Keratinocyte (primary cell): ENCODE results near the gene RHBDL2. TPM values are rescaled to one million over a fixed set of nuclear protein-coding genes. Genes with fewer than 3 reads are reported as not detected.

Experiments used
- DNase-seq: peaks from one replicate; pipeline ENCODE4 v3.0.0-alpha.2; 2011; ENCODE audit warnings: low read depth, missing footprints, low spot score
- FAIRE-seq: peaks from 2 replicates; lab custom pipeline; 2011; peaks lifted over from hg19 to GRCh38; lab: Jason Lieb, UNC
- H2AFZ ChIP-seq: 2 replicates; pipeline ENCODE4 v1.6.0; 2012; ENCODE audit warnings: low read length, control low read depth, inconsistent platforms; ENCODE audit not compliant: control insufficient read depth
- H3K27ac ChIP-seq: 2 replicates; pipeline ENCODE4 v1.5.1; 2011; ENCODE audit warnings: low read length; ENCODE audit not compliant: control insufficient read depth, insufficient read depth
- H3K27me3 ChIP-seq: 3 replicates; pipeline ENCODE4 v1.6.0; 2011; ENCODE audit warnings: low read length; ENCODE audit not compliant: control insufficient read depth, insufficient read depth; ENCODE audit errors: extremely low read depth
- H3K36me3 ChIP-seq, 2 experiments: 2 replicates in 1 of 2; 3 replicates in 1 of 2; pipeline ENCODE4 v1.5.1; 2011; ENCODE audit warnings: low read length in 2 of 2, mild to moderate bottlenecking in 1 of 2; ENCODE audit not compliant: control insufficient read depth in 2 of 2, insufficient read depth in 2 of 2; ENCODE audit errors: extremely low read depth in 1 of 2
- H3K4me1 ChIP-seq: 3 replicates; pipeline ENCODE4 v1.5.1; 2011; ENCODE audit warnings: low read length; ENCODE audit not compliant: control insufficient read depth, insufficient read depth; ENCODE audit errors: extremely low read depth
- H3K4me2 ChIP-seq: 3 replicates; pipeline ENCODE4 v1.6.0; 2011; ENCODE audit warnings: low read depth, low read length; ENCODE audit not compliant: control insufficient read depth, insufficient read depth; ENCODE audit errors: extremely low read depth
- H3K4me3 ChIP-seq, 3 experiments: fragments of 200-600 bp in 1 of 3; sonication (generic) in 1 of 3; 2 replicates in 2 of 3; 3 replicates in 1 of 3; pipeline ENCODE4 v1.5.1; 2011 to 2016; ENCODE audit warnings: low read length in 3 of 3, mild to moderate bottlenecking in 3 of 3, control low read depth in 2 of 3, inconsistent platforms in 1 of 3, low read depth in 1 of 3, mixed read lengths in 1 of 3, mixed run types in 1 of 3, moderate library complexity in 1 of 3; ENCODE audit not compliant: control insufficient read depth in 2 of 3, insufficient read depth in 2 of 3; ENCODE audit errors: extremely low read depth in 1 of 3
- H3K79me2 ChIP-seq: 2 replicates; pipeline ENCODE4 v1.6.0; 2012; ENCODE audit warnings: low read length; ENCODE audit not compliant: control insufficient read depth, insufficient read depth
- H3K9ac ChIP-seq: 3 replicates; pipeline ENCODE4 v1.6.0; 2011; ENCODE audit warnings: low read length; ENCODE audit not compliant: control insufficient read depth, insufficient read depth; ENCODE audit errors: extremely low read depth
- H3K9me1 ChIP-seq: 3 replicates; pipeline ENCODE4 v1.6.0; 2011; ENCODE audit warnings: low read length; ENCODE audit not compliant: control insufficient read depth, insufficient read depth; ENCODE audit errors: extremely low read depth
- H3K9me3 ChIP-seq: 2 replicates; pipeline ENCODE4 v1.5.1; 2012; ENCODE audit warnings: low read depth, low read length; ENCODE audit not compliant: control insufficient read depth
- H4K20me1 ChIP-seq: 3 replicates; pipeline ENCODE4 v1.6.0; 2011; ENCODE audit warnings: low read length; ENCODE audit not compliant: control insufficient read depth, insufficient read depth; ENCODE audit errors: extremely low read depth
- CTCF ChIP-seq, 3 experiments: IDR thresholded peaks in 1 of 3; conservative IDR thresholded peaks in 1 of 3; optimal IDR thresholded peaks in 1 of 3; 2 replicates in 2 of 3; 3 replicates in 1 of 3; pipeline versions ENCODE3 to v1.5.1; 2011; ENCODE audit warnings: low read length in 3 of 3, mild to moderate bottlenecking in 3 of 3, moderate library complexity in 2 of 3, control low read depth in 1 of 3, inconsistent platforms in 1 of 3; ENCODE audit not compliant: insufficient read depth in 2 of 3; ENCODE audit errors: extremely low read depth in 1 of 3
- EZH2 ChIP-seq: IDR thresholded peaks from one replicate; pipeline ENCODE4 v1.6.1; 2012; ENCODE audit warnings: inconsistent platforms, mild to moderate bottlenecking, low read length, moderate library complexity
- dilution Hi-C: fragments of 300-500 bp; cut with MboI; formaldehyde crosslinking; loops from one replicate; pipeline ENCODE4 v1.7.0; 2020; ENCODE audit warnings: low sequenced_read_pairs; ENCODE audit not compliant: extremely low pct_ligation_motif_present
- polyA plus RNA-seq, 5 experiments: library from polyadenylated mRNA; depleted of rRNA in 3 of 5; stranded (reverse) in 3 of 5; stranded (forward) in 1 of 5; unstranded in 1 of 5; fragments of >200 nt; gene quantifications; 1 replicate in 1 of 5; 2 replicates in 3 of 5; 3 replicates in 1 of 5; pipeline versions ENCODE4 v1.2.1 to v1.2.3, GENCODE V29; 2011 to 2012; ENCODE audit warnings: missing spikeins in 2 of 5, low read depth in 1 of 5, low replicate concordance in 1 of 5

Gene RHBDL2
- polyA plus RNA-seq, 1 donor (not counting 4 experiments of a cell fraction or from before 2014, with no cell fraction given): 7.9 TPM

GRCh38 chr1:38889589-38889988 lies 52.0 kb downstream of the RHBDL2 start:
- Histone ChIP-seq H3K79me2 (no peaks in the 10 kb centered on the region), H3K4me1 (no peaks in the 10 kb centered on the region), H3K27ac (no peak overlapping the region), H3K27me3 (no peaks in the 10 kb centered on the region), H3K9me1 (no peaks in the 10 kb centered on the region), H4K20me1 (no peaks in the 10 kb centered on the region), H3K36me3 (peaks cover 0 to 1% of the 10 kb centered on the region in 2 experiments), H3K9ac (no peak overlapping the region), H2AFZ (no peak overlapping the region), H3K4me2 (no peak overlapping the region), H3K4me3 (no peak overlapping the region), H3K9me3 (no peaks in the 10 kb centered on the region)
- TF ChIP-seq CTCF (optimal IDR thresholded peaks at IDR 0.05 in 1 of 3, IDR thresholded peaks at IDR 0.05 in 1 of 3, conservative IDR thresholded peaks at IDR 0.05 in 1 of 3; ENCODE audit: extremely low read depth in 1 of 3, insufficient read depth in 2 of 3, low read length in 3 of 3): no peak
- no peak for TF ChIP-seq EZH2
- FAIRE-seq (no peak), DNase-seq (no peak)
- dilution Hi-C loops: no loop called here

GRCh38 chr1:38888423-38889333 lies 53.0 kb downstream of the RHBDL2 start:
- Histone ChIP-seq H3K36me3 (peaks cover 0 to 1% of the 10 kb centered on the region in 2 experiments), H3K4me3 (no peak overlapping the region), H3K27me3 (no peaks in the 10 kb centered on the region), H3K9ac (no peak overlapping the region), H3K9me1 (no peaks in the 10 kb centered on the region), H2AFZ (no peak overlapping the region), H3K27ac (no peak overlapping the region), H3K4me2 (no peak overlapping the region), H4K20me1 (no peaks in the 10 kb centered on the region), H3K9me3 (no peaks in the 10 kb centered on the region), H3K4me1 (no peaks in the 10 kb centered on the region), H3K79me2 (no peaks in the 10 kb centered on the region)
- FAIRE-seq: no peak
- TF ChIP-seq EZH2 (no peak), CTCF (optimal IDR thresholded peaks at IDR 0.05 in 1 of 3, IDR thresholded peaks at IDR 0.05 in 1 of 3, conservative IDR thresholded peaks at IDR 0.05 in 1 of 3; ENCODE audit: extremely low read depth in 1 of 3, insufficient read depth in 2 of 3, low read length in 3 of 3) (no peak)
- no peak for DNase-seq
- dilution Hi-C loops: no loop called here
